Stimulated activated naive B cell treated with anti-CD40 and anti-IgM and Interleukin-4, amounts not matched to agents 10 μg/mL and 1 μg/mL and 100 μg/mL, for 72 hours (primary cell): ENCODE results near the gene RREB1.
A peak's percentile ranks its signal among the peaks of the same experiment; 100 is the strongest.

Source experiments
- ATAC-seq, 2 donors: fragments of 150-1000 bp; cut with Tn5 transposase; replicated peaks; 2 replicates each; pipeline ENCODE4 v1.10.0; 2021; ENCODE audit warnings: moderate library complexity in 1 of 2
- DNase-seq: peaks from one replicate; pipeline ENCODE4 v3.0.0; 2021
- H3K27ac Mint-ChIP-seq: one replicate; pipeline ENCODE4 v1.8.0; 2022; ENCODE audit warnings: mild to moderate bottlenecking, mixed read lengths
- H3K27me3 Mint-ChIP-seq, 2 donors: one replicate each; pipeline ENCODE4 v1.8.0; 2022; ENCODE audit warnings: mixed read lengths in 2 of 2
- H3K36me3 Mint-ChIP-seq, 2 donors: one replicate each; pipeline ENCODE4 v1.8.0; 2022; ENCODE audit warnings: mixed read lengths in 2 of 2, mild to moderate bottlenecking in 1 of 2
- H3K4me1 Mint-ChIP-seq, 2 donors: one replicate each; pipeline ENCODE4 v1.8.0; 2022; ENCODE audit warnings: mixed read lengths in 2 of 2, mild to moderate bottlenecking in 1 of 2
- H3K4me3 Mint-ChIP-seq, 2 donors: one replicate each; pipeline ENCODE4 v1.8.0; 2022; ENCODE audit warnings: mild to moderate bottlenecking in 2 of 2, mixed read lengths in 2 of 2, moderate library complexity in 1 of 2
- H3K9me3 Mint-ChIP-seq, 2 donors: one replicate each; pipeline ENCODE4 v1.8.0; 2022; ENCODE audit warnings: mixed read lengths in 2 of 2, mild to moderate bottlenecking in 1 of 2

Gene RREB1

GRCh38 chr6:7165890-7166267, 58.1 kb downstream of the RREB1 start:
- ATAC-seq (no peak), DNase-seq (no peak)
- Mint-ChIP-seq H3K9me3 (no peaks in the 10 kb centered on the region), H3K27ac (no peak overlapping the region), H3K4me3 (no peak overlapping the region), H3K36me3 (peaks cover 9 to 33% of the 10 kb centered on the region in 2 donors), H3K27me3 (no peaks in the 10 kb centered on the region), H3K4me1 (peaks cover 54 to 92% of the 10 kb centered on the region in 2 donors)

DNA sequence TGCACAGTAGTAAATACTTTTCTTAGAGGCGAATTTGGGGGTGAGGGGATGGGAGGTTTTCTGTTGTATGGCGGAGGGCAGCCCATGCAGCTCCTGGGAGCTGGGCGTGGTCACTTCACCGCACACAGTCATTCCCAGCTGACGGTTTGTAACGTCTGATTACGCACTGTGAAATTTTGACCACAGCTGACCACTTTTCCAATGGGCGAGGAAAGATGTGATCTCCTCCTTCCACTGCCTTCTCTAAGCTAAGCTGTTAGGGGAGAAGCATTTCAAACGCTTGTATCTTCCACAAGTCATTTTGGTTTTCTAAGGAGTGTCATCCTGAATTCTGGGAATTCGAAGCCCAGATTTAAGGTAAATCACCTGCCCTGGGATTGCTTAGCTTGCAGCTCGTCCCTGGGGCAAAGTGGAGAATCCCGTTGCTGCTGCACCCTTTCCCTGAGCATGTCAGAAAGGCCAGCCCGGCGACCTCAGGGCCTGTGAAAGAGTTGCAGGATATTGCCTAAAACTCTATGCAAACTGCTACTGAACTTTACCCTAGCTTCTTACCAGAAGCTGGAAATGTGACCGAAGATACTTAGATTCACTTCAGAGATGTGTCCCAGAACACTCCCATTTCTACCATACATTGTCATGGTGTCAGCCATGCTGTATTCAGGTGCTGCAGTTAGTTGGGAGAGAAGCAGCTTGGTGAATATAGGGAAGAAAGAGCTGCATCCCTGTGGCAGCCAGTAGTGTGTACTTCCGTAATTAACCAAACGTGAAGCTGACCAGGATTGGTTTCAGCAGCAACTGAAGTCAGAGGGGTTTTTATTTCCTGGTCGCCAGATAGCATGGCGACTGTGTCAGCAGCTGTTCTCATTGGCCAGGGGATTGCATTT, 58.9 kb downstream of the RREB1 start:
- no peak overlapping the region for H3K27ac Mint-ChIP-seq
- DNase-seq (no peak), ATAC-seq (no peak)

DNA sequence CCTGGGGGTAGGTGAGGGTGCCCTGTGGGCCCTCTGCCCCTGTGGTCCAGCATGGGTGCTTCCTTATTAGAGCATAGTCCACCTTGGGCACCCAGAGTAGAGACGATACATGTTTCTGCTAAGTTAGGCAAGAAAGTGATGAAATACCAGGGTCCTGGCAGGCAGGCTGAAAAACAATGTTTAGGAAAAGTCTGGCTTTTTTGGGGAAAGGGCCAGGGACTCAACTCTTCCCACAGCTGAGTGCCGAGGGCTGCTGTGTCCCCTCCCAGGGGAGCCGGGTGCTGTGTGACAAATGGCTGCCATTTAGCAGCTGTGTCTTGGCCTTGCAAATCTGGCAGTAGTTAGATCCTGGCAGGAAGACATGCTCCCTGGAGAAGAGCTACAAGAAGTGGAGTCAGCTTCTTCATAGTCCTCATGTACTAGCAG, 61.5 kb downstream of the RREB1 start:
- Mint-ChIP-seq H3K4me1 (peaks cover 48 to 83% of the 10 kb centered on the region in 2 donors), H3K27me3 (no peaks in the 10 kb centered on the region), H3K36me3 (peaks cover 7 to 23% of the 10 kb centered on the region in 2 donors), H3K4me3 (no peak overlapping the region), H3K27ac (no peak overlapping the region), H3K9me3 (no peaks in the 10 kb centered on the region)
- ATAC-seq (no peak), DNase-seq (no peak)

More for the DNA sequence above, 58.9 kb downstream of the RREB1 start:
- Mint-ChIP-seq H3K4me1 (peaks cover 53 to 92% of the 10 kb centered on the region in 2 donors), H3K36me3 (peaks cover 10 to 33% of the 10 kb centered on the region in 2 donors), H3K9me3 (no peaks in the 10 kb centered on the region), H3K4me3 (no peak overlapping the region), H3K27me3 (no peaks in the 10 kb centered on the region)

DNA sequence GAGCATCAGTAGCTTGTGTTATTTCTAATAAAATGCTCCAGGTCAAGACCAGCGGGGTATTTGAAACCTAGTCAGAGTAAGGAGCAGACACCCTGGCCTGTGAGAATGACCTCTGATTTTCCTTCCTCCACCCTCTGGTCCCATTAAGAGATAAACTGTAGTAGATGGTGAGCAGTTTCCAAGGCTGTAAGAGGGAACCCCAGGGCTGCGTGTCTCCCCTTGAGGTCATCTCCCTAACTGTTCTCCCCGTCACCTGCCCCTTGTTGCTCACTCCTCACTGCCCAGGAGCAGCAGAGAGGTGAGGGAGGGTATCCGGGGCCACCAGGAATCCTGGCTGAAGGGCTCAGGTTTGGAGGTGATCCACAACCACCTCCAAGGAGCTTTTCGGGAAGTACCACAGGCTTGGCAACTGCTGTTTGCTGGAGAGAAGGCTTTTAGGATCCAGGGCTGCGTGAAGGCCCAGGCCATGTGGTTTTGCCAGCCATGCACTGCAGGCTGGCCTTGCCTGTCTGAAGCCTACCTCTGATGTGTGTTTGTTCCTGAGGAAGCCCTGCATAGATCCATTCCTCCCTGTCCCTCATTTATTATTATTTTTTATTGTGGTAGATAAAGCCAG, 62.5 kb downstream of the RREB1 start:
- no peak for ATAC-seq
- H3K9me3 Mint-ChIP-seq: no peaks in the 10 kb centered on the region
- no peaks in the 10 kb centered on the region for H3K27me3 Mint-ChIP-seq
- H3K4me3 Mint-ChIP-seq: no peak overlapping the region
- no peak overlapping the region for H3K27ac Mint-ChIP-seq
- peaks cover 5 to 15% of the 10 kb centered on the region in 2 donors for H3K36me3 Mint-ChIP-seq
- DNase-seq: no peak
- peaks cover 42 to 74% of the 10 kb centered on the region in 2 donors for H3K4me1 Mint-ChIP-seq

DNA sequence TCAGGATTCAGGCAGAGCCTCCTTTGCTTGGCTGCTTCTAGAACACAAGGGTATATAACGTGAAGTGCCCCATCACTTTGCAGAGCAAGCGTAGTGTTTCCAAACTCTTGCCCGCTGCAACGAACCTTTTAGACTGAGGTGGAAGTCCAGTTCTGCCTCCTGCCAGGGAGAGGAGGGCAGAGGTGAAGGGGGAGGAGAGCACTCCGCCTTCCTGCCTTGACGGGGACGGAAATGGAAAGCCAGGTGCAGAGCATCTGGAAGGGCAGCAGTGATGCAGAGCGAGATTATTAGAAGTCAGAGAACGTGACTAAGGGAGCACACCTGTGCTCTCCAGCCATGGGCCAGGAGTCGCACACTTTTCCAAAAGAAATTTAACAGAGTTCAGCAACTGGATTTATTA, 63.4 kb downstream of the RREB1 start:
- peaks cover 37 to 66% of the 10 kb centered on the region in 2 donors for H3K4me1 Mint-ChIP-seq

DNA sequence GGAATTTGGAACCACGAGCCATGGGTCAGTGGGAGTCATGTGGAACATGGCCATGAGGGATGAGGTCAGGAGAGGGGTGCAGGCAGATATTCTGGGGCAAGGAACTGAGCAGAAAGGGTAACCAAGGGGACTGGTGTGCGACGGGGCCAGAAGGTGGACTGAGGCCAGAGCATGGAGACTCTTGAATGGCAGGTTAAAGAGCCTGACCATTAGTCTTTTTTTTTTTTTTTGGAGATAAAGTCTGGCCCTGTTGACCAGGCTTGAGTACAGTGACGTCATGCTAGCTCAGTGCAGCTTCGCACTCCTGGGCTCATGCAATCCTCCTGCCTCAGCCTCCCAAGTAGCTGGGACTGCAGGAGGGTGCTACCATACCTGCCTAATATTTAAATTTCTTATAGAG, 64.0 kb downstream of the RREB1 start:
- ATAC-seq (no peak), DNase-seq (no peak)
- Mint-ChIP-seq H3K27ac (peak overlapping the region; percentile 63), H3K9me3 (no peaks in the 10 kb centered on the region), H3K4me1 (peaks cover 34 to 60% of the 10 kb centered on the region in 2 donors), H3K4me3 (no peak overlapping the region), H3K27me3 (no peaks in the 10 kb centered on the region), H3K36me3 (peaks cover 5 to 12% of the 10 kb centered on the region in 2 donors)

More for the DNA sequence above, 63.4 kb downstream of the RREB1 start:
- peak overlapping the region; percentile 7 for H3K27ac Mint-ChIP-seq
- H3K9me3 Mint-ChIP-seq: no peaks in the 10 kb centered on the region
- no peak for ATAC-seq
- H3K27me3 Mint-ChIP-seq: no peaks in the 10 kb centered on the region
- H3K36me3 Mint-ChIP-seq: peaks cover 5 to 12% of the 10 kb centered on the region in 2 donors
- no peak for DNase-seq
- no peak overlapping the region for H3K4me3 Mint-ChIP-seq

- Mint-ChIP-seq H3K4me1 (peaks cover 29 to 51% of the 10 kb centered on the region in 2 donors), H3K4me3 (no peak overlapping the region), H3K9me3 (no peaks in the 10 kb centered on the region), H3K27me3 (no peaks in the 10 kb centered on the region), H3K27ac (no peak overlapping the region), H3K36me3 (peaks cover 10 to 15% of the 10 kb centered on the region in 2 donors)
- no peak for ATAC-seq
- DNase-seq: no peak
Measured at GRCh38 chr6:7172649-7173048, 64.9 kb downstream of the RREB1 start.

DNA sequence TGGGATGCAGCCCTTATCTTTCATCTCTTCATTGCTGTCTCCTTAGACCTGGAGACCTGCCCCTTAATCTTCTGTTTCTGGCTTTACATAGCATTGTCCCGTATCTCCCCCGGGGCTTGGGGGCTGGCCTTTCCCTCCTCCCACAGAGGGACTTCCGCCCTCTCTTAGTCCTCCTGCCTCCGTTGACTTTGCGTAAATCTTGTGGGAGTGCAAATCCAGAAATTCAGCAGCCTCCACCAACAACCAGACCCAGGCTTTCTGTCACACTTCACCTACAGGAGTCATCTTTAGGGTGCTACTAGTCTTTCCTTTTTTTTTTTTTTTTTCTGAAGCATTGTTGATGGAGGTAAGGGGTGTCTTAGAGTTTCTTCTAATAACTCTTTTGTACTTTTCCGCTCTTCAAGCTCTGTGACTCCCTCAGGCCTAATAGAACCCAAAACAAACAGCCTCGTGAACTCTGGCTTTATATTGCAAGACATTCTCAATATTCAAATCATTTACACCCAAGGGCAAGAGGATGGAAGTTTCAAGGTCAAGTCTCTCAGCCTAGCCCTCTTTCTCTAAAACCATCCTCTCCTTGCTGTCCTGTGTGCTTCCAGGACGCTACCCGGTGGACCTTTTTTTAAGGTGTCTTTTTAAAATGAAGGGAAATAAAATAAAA, 66.2 kb downstream of the RREB1 start:
- H3K4me3 Mint-ChIP-seq: no peak overlapping the region
- no peaks in the 10 kb centered on the region for H3K27me3 Mint-ChIP-seq
- no peaks in the 10 kb centered on the region for H3K9me3 Mint-ChIP-seq
- DNase-seq: no peak
- peak overlapping the region; percentile 52 for H3K27ac Mint-ChIP-seq
- no peak for ATAC-seq
- peaks cover 21 to 38% of the 10 kb centered on the region in 2 donors for H3K4me1 Mint-ChIP-seq
- H3K36me3 Mint-ChIP-seq: peaks cover 15 to 21% of the 10 kb centered on the region in 2 donors

DNA sequence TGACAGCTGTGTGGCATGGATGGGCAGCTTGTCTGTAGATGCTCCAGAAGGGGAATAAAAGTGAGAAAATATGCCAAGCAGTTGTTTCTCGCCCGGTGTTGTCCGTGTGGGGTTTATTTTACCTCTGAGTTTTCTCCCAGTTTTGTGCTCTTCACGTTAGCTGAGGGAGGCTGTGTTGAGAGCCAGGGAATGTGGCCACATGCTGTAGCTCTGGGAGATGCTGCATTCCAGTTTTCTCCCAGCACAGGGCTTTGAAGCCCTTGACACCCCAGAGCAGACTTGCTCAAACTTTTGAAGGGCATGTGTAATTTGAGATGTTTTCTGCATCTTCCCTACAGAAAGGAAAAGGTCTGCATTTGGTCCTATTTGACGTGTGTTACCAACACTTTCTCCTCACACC, 67.7 kb downstream of the RREB1 start:
- H3K9me3 Mint-ChIP-seq: no peaks in the 10 kb centered on the region
- no peak overlapping the region for H3K4me3 Mint-ChIP-seq
- ATAC-seq: no peak
- no peaks in the 10 kb centered on the region for H3K27me3 Mint-ChIP-seq
- H3K36me3 Mint-ChIP-seq: peaks cover 23 to 29% of the 10 kb centered on the region in 2 donors
- DNase-seq: no peak
- H3K27ac Mint-ChIP-seq: peak overlapping the region; percentile 31
- H3K4me1 Mint-ChIP-seq: peaks cover 15 to 24% of the 10 kb centered on the region in 2 donors

DNA sequence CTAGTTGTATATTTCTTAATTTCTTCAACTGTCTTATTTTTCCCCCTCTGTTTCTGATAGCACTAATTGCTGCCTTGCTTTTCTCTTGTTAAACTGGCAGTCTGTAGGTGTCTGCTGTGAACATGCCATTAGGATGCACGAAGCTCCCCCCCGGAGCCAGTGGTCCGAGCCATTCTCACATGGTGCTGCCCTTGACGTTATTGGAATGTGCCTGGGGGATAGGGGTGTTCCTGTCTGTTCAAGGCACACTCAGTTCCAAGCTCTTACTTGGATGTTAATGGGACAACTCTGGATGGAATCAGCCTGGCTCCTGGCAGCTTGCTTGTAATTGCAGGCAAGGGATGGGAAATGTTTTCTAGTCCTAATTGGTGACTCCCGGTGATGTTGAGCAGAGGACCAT, 68.4 kb downstream of the RREB1 start:
- H3K27ac Mint-ChIP-seq: no peak overlapping the region
- no peak for DNase-seq
- peaks cover 10 to 17% of the 10 kb centered on the region in 2 donors for H3K4me1 Mint-ChIP-seq
- H3K9me3 Mint-ChIP-seq: no peaks in the 10 kb centered on the region
- no peak overlapping the region for H3K4me3 Mint-ChIP-seq
- peaks cover 27 to 33% of the 10 kb centered on the region in 2 donors for H3K36me3 Mint-ChIP-seq
- ATAC-seq: no peak
- no peaks in the 10 kb centered on the region for H3K27me3 Mint-ChIP-seq

GRCh38 chr6:7178280-7178679, 70.5 kb downstream of the RREB1 start:
- ATAC-seq: no peak
- no peak for DNase-seq
- H3K9me3 Mint-ChIP-seq: no peaks in the 10 kb centered on the region
- H3K36me3 Mint-ChIP-seq: peaks cover 37 to 46% of the 10 kb centered on the region in 2 donors
- no peaks in the 10 kb centered on the region for H3K27me3 Mint-ChIP-seq
- peaks cover 6 to 8% of the 10 kb centered on the region in 2 donors for H3K4me1 Mint-ChIP-seq
- no peak overlapping the region for H3K27ac Mint-ChIP-seq
- no peak overlapping the region for H3K4me3 Mint-ChIP-seq

DNA sequence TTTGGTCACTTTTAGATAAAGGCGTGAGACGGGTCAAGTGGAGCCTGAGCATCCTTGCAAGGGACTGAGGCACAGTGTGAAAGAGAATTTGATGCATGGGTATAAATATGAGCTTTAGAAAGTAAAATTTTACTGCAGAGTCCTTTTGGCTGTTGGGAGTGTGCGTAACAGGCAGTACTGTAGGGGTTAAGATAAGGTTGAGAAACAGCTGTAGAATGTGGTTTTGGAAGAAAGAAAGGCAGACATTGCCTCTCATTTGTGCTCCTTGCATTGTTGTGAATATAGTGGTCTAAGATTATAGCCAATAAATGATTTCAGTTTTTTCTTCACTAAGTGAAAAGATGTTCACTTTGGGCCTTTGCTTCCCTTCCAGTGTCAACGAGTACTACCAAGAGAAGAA, 73.0 kb downstream of the RREB1 start:
- no peak for ATAC-seq
- H3K9me3 Mint-ChIP-seq: no peaks in the 10 kb centered on the region
- H3K27ac Mint-ChIP-seq: no peak overlapping the region
- peaks cover 0 to 5% of the 10 kb centered on the region in 2 donors for H3K4me1 Mint-ChIP-seq
- H3K36me3 Mint-ChIP-seq: peaks cover 50 to 64% of the 10 kb centered on the region in 2 donors
- H3K27me3 Mint-ChIP-seq: no peaks in the 10 kb centered on the region
- no peak for DNase-seq
- H3K4me3 Mint-ChIP-seq: no peak overlapping the region

DNA sequence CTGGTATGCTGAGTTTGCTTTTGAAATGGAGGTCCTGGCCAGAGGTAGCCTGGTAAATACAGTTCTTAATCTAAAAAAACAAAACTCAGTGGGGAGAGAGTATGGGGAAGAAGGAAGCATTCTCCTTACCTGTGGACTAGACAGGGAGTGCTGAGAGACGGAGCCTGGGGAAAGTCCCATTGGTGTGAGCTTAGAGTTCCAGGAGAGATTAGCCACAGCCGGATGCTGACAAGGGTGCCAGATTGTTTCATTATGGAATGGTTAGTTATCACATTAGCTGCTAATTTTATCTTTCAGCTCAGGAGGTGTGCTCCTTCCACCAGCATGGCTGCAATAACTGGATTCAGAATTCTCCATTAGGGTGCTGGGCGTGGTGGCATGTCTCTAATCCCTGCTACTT, 75.9 kb downstream of the RREB1 start:
- H3K36me3 Mint-ChIP-seq: peaks cover 54 to 77% of the 10 kb centered on the region in 2 donors
- no peak overlapping the region for H3K4me3 Mint-ChIP-seq
- H3K9me3 Mint-ChIP-seq: no peaks in the 10 kb centered on the region
- H3K27me3 Mint-ChIP-seq: no peaks in the 10 kb centered on the region
- peaks cover 8 to 24% of the 10 kb centered on the region in 2 donors for H3K4me1 Mint-ChIP-seq
- H3K27ac Mint-ChIP-seq: peak overlapping the region; percentile 59
- DNase-seq (no peak), ATAC-seq (no peak)

- peaks cover 58 to 79% of the 10 kb centered on the region in 2 donors for H3K36me3 Mint-ChIP-seq
- H3K27me3 Mint-ChIP-seq: no peaks in the 10 kb centered on the region
- ATAC-seq: no peak
- no peak overlapping the region for H3K27ac Mint-ChIP-seq
- H3K4me3 Mint-ChIP-seq: no peak overlapping the region
- H3K9me3 Mint-ChIP-seq: no peaks in the 10 kb centered on the region
- peaks cover 11 to 32% of the 10 kb centered on the region in 2 donors for H3K4me1 Mint-ChIP-seq
- DNase-seq: no peak
Measured at GRCh38 chr6:7184502-7184901, 76.7 kb downstream of the RREB1 start.
